NCI-H146 treated with DMSO at 0.1 percent for 48 hours (cell line): Measurements from ENCODE around the gene TNFAIP8L3.
A peak's percentile ranks its signal among the peaks of the same experiment; 100 is the strongest.
"Not testable (repeated sequence)": the region's sequence is repeated elsewhere in the genome, so short reads cannot be mapped to it uniquely, and the experiment has no call there.

Source experiments
- DNase-seq: peaks from one replicate; lab custom pipeline; 2025; ENCODE audit not compliant: unreplicated experiment; lab: John Stamatoyannopoulos, UW

Gene TNFAIP8L3

GRCh38 chr15:51094606-51095569, at the start of gene TNFAIP8L3:
TNFAIP8L3 (minus strand) TSS chr15:51094906; CDS start chr15:51094595, 311 bp downstream.
- peak; percentile 3 for DNase-seq

- no peak for DNase-seq
Measured at GRCh38 chr15:51144021-51144532, 49.4 kb upstream of the TNFAIP8L3 start.

- not testable (repeated sequence) for DNase-seq
Measured at GRCh38 chr15:51140347-51140746, 45.6 kb upstream of the TNFAIP8L3 start.

GRCh38 chr15:51139091-51139490, 44.4 kb upstream of the TNFAIP8L3 start:
- no peak for DNase-seq

GRCh38 chr15:51137880-51138430, 43.2 kb upstream of the TNFAIP8L3 start:
- no peak for DNase-seq

- DNase-seq = no peak
Measured at GRCh38 chr15:51137024-51137423, 42.3 kb upstream of the TNFAIP8L3 start.

GRCh38 chr15:51135276-51135675, 40.6 kb upstream of the TNFAIP8L3 start:
- no peak for DNase-seq

GRCh38 chr15:51134416-51135199, 39.9 kb upstream of the TNFAIP8L3 start:
- DNase-seq = no peak

- no peak for DNase-seq
Measured at GRCh38 chr15:51133140-51133765, 38.5 kb upstream of the TNFAIP8L3 start.

- DNase-seq = no peak
Measured at GRCh38 chr15:51132384-51133139, 37.9 kb upstream of the TNFAIP8L3 start.

- no peak for DNase-seq
Measured at GRCh38 chr15:51131596-51132290, 37.0 kb upstream of the TNFAIP8L3 start.

- DNase-seq = no peak
Measured at GRCh38 chr15:51130344-51130743, 35.6 kb upstream of the TNFAIP8L3 start.

- DNase-seq = no peak
Measured at GRCh38 chr15:51129535-51130188, 35.0 kb upstream of the TNFAIP8L3 start.

- DNase-seq = no peak
Measured at GRCh38 chr15:51128701-51129100, 34.0 kb upstream of the TNFAIP8L3 start.

GRCh38 chr15:51126842-51127241, 32.1 kb upstream of the TNFAIP8L3 start:
- DNase-seq = no peak

- DNase-seq = not testable (repeated sequence)
Measured at GRCh38 chr15:51123002-51123401, 28.3 kb upstream of the TNFAIP8L3 start.

- DNase-seq = no peak
Measured at GRCh38 chr15:51121631-51122225, 27.0 kb upstream of the TNFAIP8L3 start.

GRCh38 chr15:51121118-51121517, 26.4 kb upstream of the TNFAIP8L3 start:
- DNase-seq = no peak

GRCh38 chr15:51119120-51119519, 24.4 kb upstream of the TNFAIP8L3 start:
- no peak for DNase-seq
